SU-DHL-6 (cell line): ENCODE measurements around the gene STYXL1.

Experiments
- CTCF ChIP-seq: fragments of 200-600 bp; sonication (generic); IDR thresholded peaks from one replicate; pipeline ENCODE4 v1.5.1; 2017; ENCODE audit warnings: antibody characterized with exemption, mild to moderate bottlenecking, low read length, moderate library complexity; ENCODE audit not compliant: insufficient read depth, poor library complexity, severe bottlenecking
- EZH2phosphoT487 ChIP-seq: fragments of 200-600 bp; sonication (generic), shearing (Covaris generic); conservative IDR thresholded peaks from 2 replicates; pipeline ENCODE4 v1.6.1; 2018; ENCODE audit warnings: mild to moderate bottlenecking, antibody characterized with exemption, low read length, moderate library complexity, mixed read lengths

GRCh38 chr7:76073335-76073990 is 25.7 kb upstream of the STYXL1 start:
- TF ChIP-seq CTCF (no peak), EZH2phosphoT487 (no peak)
